Large intestine (tissue), 3 donors: Measurements from ENCODE around the gene TPSG1. TPM values are rescaled to one million over a fixed set of nuclear protein-coding genes. Genes with fewer than 3 reads are reported as not detected.
"Not testable (repeated sequence)": the region's sequence is repeated elsewhere in the genome, so short reads cannot be mapped to it uniquely, and the experiment has no call there.

Source experiments
- DNase-seq, 2 donors: peaks; one replicate each; pipeline versions ENCODE4 v3.0.0 to v3.0.0-alpha.2; 2013
- H3K27ac ChIP-seq: one replicate; pipeline ENCODE4 v1.5.1; 2013; ENCODE audit warnings: low read length
- H3K27me3 ChIP-seq: 2 replicates; pipeline ENCODE4 v1.6.1; 2013; ENCODE audit warnings: low read length; ENCODE audit not compliant: control insufficient read depth, insufficient read depth
- H3K36me3 ChIP-seq: 2 replicates; pipeline ENCODE4 v1.6.1; 2013; ENCODE audit warnings: low read length; ENCODE audit not compliant: control insufficient read depth, insufficient read depth
- H3K4me1 ChIP-seq: one replicate; pipeline ENCODE4 v1.6.1; 2013; ENCODE audit warnings: low read length; ENCODE audit not compliant: control insufficient read depth, insufficient read depth
- H3K4me3 ChIP-seq: one replicate; pipeline ENCODE4 v1.5.1; 2013; ENCODE audit warnings: low read length
- H3K9me3 ChIP-seq: one replicate; pipeline ENCODE4 v1.6.1; 2013; ENCODE audit warnings: mild to moderate bottlenecking, low read depth, low read length, moderate library complexity; ENCODE audit not compliant: control insufficient read depth
- WGBS: methylation state at CpG from one replicate; pipeline ENCODE4 v1.1.5; 2013; ENCODE audit warnings: low lambda C conversion rate; ENCODE audit not compliant: insufficient coverage; 5-methylcytosine and 5-hydroxymethylcytosine counted together
- polyA plus RNA-seq: library from polyadenylated mRNA; unstranded; fragments of 120-200 nt; gene quantifications from one replicate; pipeline ENCODE4 v1.2.1, GENCODE V29; 2013

TPSG1 gene
- polyA plus RNA-seq, 1 donor: 25.4 TPM

DNA sequence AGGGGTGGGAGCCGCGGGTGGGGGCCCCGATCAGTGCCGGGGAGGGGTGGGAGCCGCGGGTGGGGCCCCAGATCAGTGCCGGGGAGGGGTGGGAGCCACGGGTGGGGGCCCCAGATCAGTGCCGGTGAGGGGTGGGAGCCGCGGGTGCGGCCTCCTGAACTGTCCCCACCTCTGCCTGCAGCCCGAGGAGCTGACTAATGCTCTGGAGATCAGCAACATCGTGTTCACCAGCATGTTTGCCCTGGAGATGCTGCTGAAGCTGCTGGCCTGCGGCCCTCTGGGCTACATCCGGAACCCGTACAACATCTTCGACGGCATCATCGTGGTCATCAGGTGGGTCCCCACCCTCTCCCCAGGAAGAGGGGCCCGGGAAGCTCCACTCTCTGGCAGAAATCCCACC lies 20.1 kb downstream of the TPSG1 start:
- no CpG with 5 or more reads among the region's 21 CpGs for WGBS
- H3K27ac ChIP-seq: no peak overlapping the region
- DNase-seq: no peak
- peaks cover 8% of the 10 kb centered on the region for H3K9me3 ChIP-seq
- H3K27me3 ChIP-seq: no peaks in the 10 kb centered on the region
- H3K4me3 ChIP-seq: no peak overlapping the region
- peaks cover 3% of the 10 kb centered on the region for H3K36me3 ChIP-seq
- H3K4me1 ChIP-seq: no peaks in the 10 kb centered on the region

DNA sequence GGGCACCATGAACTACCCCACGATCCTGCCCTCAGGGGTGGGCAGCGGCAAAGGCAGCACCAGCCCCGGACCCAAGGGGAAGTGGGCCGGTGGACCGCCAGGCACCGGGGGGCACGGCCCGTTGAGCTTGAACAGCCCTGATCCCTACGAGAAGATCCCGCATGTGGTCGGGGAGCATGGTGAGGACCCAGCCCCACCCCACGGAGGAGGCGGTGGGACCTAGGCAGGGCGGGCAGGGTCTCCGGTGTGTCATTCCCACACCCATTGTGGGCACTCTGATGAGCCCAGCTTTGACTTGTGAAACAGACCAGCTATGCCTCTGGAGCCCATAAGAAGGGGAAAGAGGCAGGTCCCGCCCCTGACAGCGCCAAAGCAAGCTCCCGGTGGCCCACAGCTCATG lies 22.8 kb downstream of the TPSG1 start:
- Histone ChIP-seq H3K27ac (no peak overlapping the region), H3K27me3 (no peaks in the 10 kb centered on the region), H3K4me1 (no peaks in the 10 kb centered on the region), H3K36me3 (peaks cover 3% of the 10 kb centered on the region), H3K9me3 (peaks cover 8% of the 10 kb centered on the region), H3K4me3 (no peak overlapping the region)
- WGBS: no CpG with 5 or more reads among the region's 18 CpGs
- no peak for DNase-seq

- H3K27me3 ChIP-seq: no peaks in the 10 kb centered on the region
- no CpG with 5 or more reads among the region's 25 CpGs for WGBS
Measured at GRCh38 chr16:1201444-1201843, 23.6 kb downstream of the TPSG1 start.

GRCh38 chr16:1200014-1200627 lies 24.9 kb downstream of the TPSG1 start:
- H3K27me3 ChIP-seq: no peaks in the 10 kb centered on the region
- no peak overlapping the region for H3K4me3 ChIP-seq
- H3K36me3 ChIP-seq: no peaks in the 10 kb centered on the region
- DNase-seq: no peak
- H3K27ac ChIP-seq: no peak overlapping the region
- peaks cover 8% of the 10 kb centered on the region for H3K9me3 ChIP-seq
- no CpG with 5 or more reads among the region's 38 CpGs for WGBS
- H3K4me1 ChIP-seq: no peaks in the 10 kb centered on the region

More at GRCh38 chr16:1201444-1201843, 23.6 kb downstream of the TPSG1 start:
- peaks cover 8% of the 10 kb centered on the region for H3K9me3 ChIP-seq
- peaks cover 3% of the 10 kb centered on the region for H3K36me3 ChIP-seq
- no peak for DNase-seq
- H3K27ac ChIP-seq: no peak overlapping the region
- no peaks in the 10 kb centered on the region for H3K4me1 ChIP-seq
- no peak overlapping the region for H3K4me3 ChIP-seq

DNA sequence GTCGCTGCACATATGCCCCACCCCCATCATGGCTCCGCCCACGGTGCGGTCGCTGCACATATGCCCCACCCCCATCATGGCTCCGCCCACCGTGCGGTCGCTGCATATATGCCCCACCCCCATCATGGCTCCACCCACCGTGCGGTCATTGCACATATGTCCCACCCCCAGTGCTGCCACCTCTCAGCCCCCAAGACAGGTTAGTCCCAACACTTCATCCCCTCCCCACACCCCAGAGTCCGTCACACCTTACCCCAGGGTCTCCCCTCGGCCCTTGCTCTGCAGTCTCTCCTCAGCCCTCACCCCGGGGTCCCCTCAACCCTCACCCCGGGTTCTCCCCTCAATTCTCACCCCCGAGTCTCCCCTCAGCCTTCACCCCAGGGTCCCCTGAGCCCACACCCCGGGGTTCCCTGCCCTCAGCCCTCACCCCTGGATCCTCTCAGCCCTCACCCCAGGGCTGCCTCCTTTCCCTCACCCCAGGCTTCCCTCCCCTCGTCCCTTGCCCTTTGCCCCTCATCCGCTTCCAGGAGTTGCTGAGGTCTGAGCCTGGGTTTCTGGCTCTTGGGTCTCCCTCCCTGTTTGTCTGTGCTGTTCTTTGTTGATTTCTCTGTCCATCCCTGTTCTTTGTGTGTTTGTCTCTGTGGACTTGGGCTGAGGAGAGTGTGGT lies 25.6 kb downstream of the TPSG1 start:
- H3K27ac ChIP-seq: no peak overlapping the region
- no peak for DNase-seq
- H3K9me3 ChIP-seq: peaks cover 8% of the 10 kb centered on the region
- no CpG with 5 or more reads among the region's 19 CpGs for WGBS
- H3K27me3 ChIP-seq: no peaks in the 10 kb centered on the region
- no peak overlapping the region for H3K4me3 ChIP-seq
- no peaks in the 10 kb centered on the region for H3K36me3 ChIP-seq
- no peaks in the 10 kb centered on the region for H3K4me1 ChIP-seq

GRCh38 chr16:1198671-1199346 lies 26.3 kb downstream of the TPSG1 start:
- not testable (repeated sequence) for H3K4me1 ChIP-seq, H3K27ac ChIP-seq, H3K9me3 ChIP-seq, H3K4me3 ChIP-seq, DNase-seq, H3K36me3 ChIP-seq, H3K27me3 ChIP-seq
- WGBS: no CpG with 5 or more reads among the region's 44 CpGs

GRCh38 chr16:1198194-1198593 lies 26.9 kb downstream of the TPSG1 start:
- peaks cover 6% of the 10 kb centered on the region for H3K9me3 ChIP-seq
- no peak overlapping the region for H3K4me3 ChIP-seq
- no CpG with 5 or more reads among the region's 18 CpGs for WGBS
- no peaks in the 10 kb centered on the region for H3K27me3 ChIP-seq
- H3K4me1 ChIP-seq: peaks cover 4% of the 10 kb centered on the region
- no peaks in the 10 kb centered on the region for H3K36me3 ChIP-seq
- no peak overlapping the region for H3K27ac ChIP-seq
- DNase-seq: no peak

GRCh38 chr16:1197237-1197866 lies 27.7 kb downstream of the TPSG1 start:
- no peak for DNase-seq
- Histone ChIP-seq H3K9me3 (peaks cover 6% of the 10 kb centered on the region), H3K4me3 (no peak overlapping the region), H3K36me3 (no peaks in the 10 kb centered on the region), H3K4me1 (peaks cover 9% of the 10 kb centered on the region), H3K27me3 (no peaks in the 10 kb centered on the region), H3K27ac (no peak overlapping the region)
- no CpG with 5 or more reads among the region's 19 CpGs for WGBS

DNA sequence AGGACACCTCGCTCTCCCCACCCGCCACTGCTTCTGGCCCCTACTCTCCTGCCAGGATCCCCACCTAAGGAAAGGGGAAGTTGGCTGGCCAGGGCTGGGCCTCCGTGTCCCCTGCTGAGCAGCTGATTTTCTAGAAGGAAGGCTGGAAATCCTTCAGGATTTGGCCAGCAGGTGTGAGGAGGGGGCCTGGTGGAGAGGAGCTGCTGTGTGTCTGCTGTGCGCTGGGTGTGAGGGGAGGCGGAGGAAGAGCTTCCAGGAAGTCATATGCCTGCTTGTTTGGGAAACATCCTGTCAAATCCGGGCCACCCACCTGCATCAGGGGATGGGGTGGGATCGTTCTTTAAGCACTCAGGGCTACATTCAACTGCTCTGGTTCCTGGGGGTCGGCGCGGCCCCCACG lies 28.6 kb downstream of the TPSG1 start:
- Histone ChIP-seq H3K4me1 (peaks cover 9% of the 10 kb centered on the region), H3K4me3 (no peak overlapping the region), H3K27ac (no peak overlapping the region), H3K9me3 (peaks cover 6% of the 10 kb centered on the region), H3K27me3 (no peaks in the 10 kb centered on the region), H3K36me3 (no peaks in the 10 kb centered on the region)
- DNase-seq: no peak
- no CpG with 5 or more reads among the region's 11 CpGs for WGBS

DNA sequence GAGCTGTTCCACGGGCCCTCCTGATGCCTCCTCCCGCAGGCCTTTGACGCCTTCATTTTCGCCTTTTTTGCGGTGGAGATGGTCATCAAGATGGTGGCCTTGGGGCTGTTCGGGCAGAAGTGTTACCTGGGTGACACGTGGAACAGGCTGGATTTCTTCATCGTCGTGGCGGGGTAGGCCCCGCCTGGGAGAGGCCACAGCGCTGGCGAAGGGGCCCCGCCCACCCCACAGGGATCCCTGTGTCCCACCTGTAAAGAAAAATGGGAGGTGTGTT lies 29.7 kb downstream of the TPSG1 start:
- H3K27me3 ChIP-seq: no peaks in the 10 kb centered on the region
- no peaks in the 10 kb centered on the region for H3K36me3 ChIP-seq
- H3K4me1 ChIP-seq: peaks cover 9% of the 10 kb centered on the region
- H3K4me3 ChIP-seq: no peak overlapping the region
- no CpG with 5 or more reads among the region's 14 CpGs for WGBS
- peaks cover 3% of the 10 kb centered on the region for H3K9me3 ChIP-seq
- H3K27ac ChIP-seq: no peak overlapping the region
- no peak for DNase-seq
